H1 (cell line): ENCODE results near the gene PDIA5. TPM values are rescaled to one million over a fixed set of nuclear protein-coding genes. Genes with fewer than 3 reads are reported as not detected.
A peak's percentile ranks its signal among the peaks of the same experiment; 100 is the strongest.

Experiments used
- CTCF ChIA-PET: fragments of 300-600 bp; sonication (Branson Sonifier 250); formaldehyde crosslinking; loops from one replicate; lab custom pipeline; 2021; ENCODE audit not compliant: partially characterized antibody; lab: Charles Lee
- POLR2A ChIA-PET: fragments of 300-600 bp; sonication (Branson Sonifier 250); formaldehyde crosslinking; loops from one replicate; lab custom pipeline; 2021; ENCODE audit warnings: inconsistent platforms; ENCODE audit not compliant: partially characterized antibody; lab: Charles Lee
- DNase-seq, 2 experiments: peaks; one replicate each; pipeline versions ENCODE4 v3.0.0 to v3.0.0-alpha.2; 2010 to 2022; ENCODE audit warnings: low spot score in 2 of 2, low read depth in 1 of 2, mixed read lengths in 1 of 2
- FAIRE-seq: peaks from 2 replicates; lab custom pipeline; 2011; peaks lifted over from hg19 to GRCh38; lab: Jason Lieb, UNC
- H2AFZ ChIP-seq: 2 replicates; pipeline ENCODE4 v1.8.1; 2012; ENCODE audit warnings: low read length, inconsistent platforms
- H2AK5ac ChIP-seq: 2 replicates; pipeline ENCODE4 v1.6.1; 2013; ENCODE audit warnings: low read depth, low read length
- H2BK120ac ChIP-seq: replicated peaks from 2 replicates; pipeline ENCODE3; 2013; ENCODE audit warnings: low read depth, low read length, inconsistent platforms
- H2BK12ac ChIP-seq: 2 replicates; pipeline ENCODE4 v1.6.1; 2013; ENCODE audit warnings: low read depth, low read length
- H2BK15ac ChIP-seq: 2 replicates; pipeline ENCODE4 v1.6.1; 2013; ENCODE audit warnings: low read length
- H2BK20ac ChIP-seq: 2 replicates; pipeline ENCODE4 v1.6.1; 2013; ENCODE audit warnings: low read length
- H2BK5ac ChIP-seq: 2 replicates; pipeline ENCODE4 v1.6.1; 2013; ENCODE audit warnings: low read depth, low read length
- H3K14ac ChIP-seq: 2 replicates; pipeline ENCODE4 v1.6.1; 2013; ENCODE audit warnings: inconsistent platforms; ENCODE audit not compliant: insufficient read length
- H3K18ac ChIP-seq: 2 replicates; pipeline ENCODE4 v1.6.1; 2013; ENCODE audit warnings: low read length; ENCODE audit errors: extremely low read depth
- H3K23ac ChIP-seq: 2 replicates; pipeline ENCODE4 v1.6.1; 2013; ENCODE audit warnings: inconsistent platforms; ENCODE audit not compliant: insufficient read length
- H3K23me2 ChIP-seq: 2 replicates; pipeline ENCODE4 v1.6.1; 2013; ENCODE audit warnings: low read depth, low read length
- H3K27ac ChIP-seq: 2 replicates; pipeline ENCODE4 v1.6.1; 2011; ENCODE audit warnings: low read depth, low read length, inconsistent platforms
- H3K27me3 ChIP-seq, 4 experiments: replicated peaks in 1 of 4; 1 replicate in 1 of 4; 2 replicates in 3 of 4; pipeline versions ENCODE4 v1.6.1 to v1.8.1; 2011 to 2013; ENCODE audit warnings: low read length in 3 of 4, mild to moderate bottlenecking in 3 of 4, inconsistent platforms in 2 of 4, mixed read lengths in 2 of 4, moderate library complexity in 1 of 4; ENCODE audit not compliant: control insufficient read depth in 3 of 4, insufficient read depth in 3 of 4; ENCODE audit errors: extremely low read depth in 1 of 4
- H3K36me3 ChIP-seq, 4 experiments: 2 replicates each; pipeline versions ENCODE4 v1.6.1 to v1.8.1; 2011 to 2013; ENCODE audit warnings: mild to moderate bottlenecking in 4 of 4, low read length in 3 of 4, moderate library complexity in 2 of 4, control low read depth in 1 of 4, inconsistent platforms in 1 of 4; ENCODE audit not compliant: insufficient read depth in 4 of 4, control insufficient read depth in 2 of 4
- H3K4ac ChIP-seq: replicated peaks from 2 replicates; pipeline ENCODE3; 2013; ENCODE audit warnings: low read length, low read depth, mixed read lengths, inconsistent platforms; ENCODE audit not compliant: insufficient read length
- H3K4me1 ChIP-seq, 4 experiments: replicated peaks in 1 of 4; 1 replicate in 1 of 4; 2 replicates in 3 of 4; pipeline versions ENCODE4 v1.6.1 to v1.8.1; 2011 to 2013; ENCODE audit warnings: low read length in 3 of 4, inconsistent platforms in 2 of 4, mixed read lengths in 1 of 4; ENCODE audit not compliant: insufficient read depth in 4 of 4, control insufficient read depth in 3 of 4
- H3K4me2 ChIP-seq, 2 experiments: 2 replicates each; pipeline versions ENCODE4 v1.6.1 to v1.8.1; 2011 to 2013; ENCODE audit warnings: low read depth in 2 of 2, low read length in 2 of 2, control low read depth in 1 of 2, inconsistent platforms in 1 of 2, mild to moderate bottlenecking in 1 of 2; ENCODE audit not compliant: insufficient read depth in 1 of 2
- H3K4me3 ChIP-seq, 4 experiments: fragments of 200-600, 300-600 bp in 1 of 4; sonication (generic), shearing (Covaris generic), sonication (Bioruptor Twin) in 1 of 4; 2 replicates each; pipeline versions ENCODE4 v1.5.1 to v1.8.1; 2011 to 2016; ENCODE audit warnings: low read length in 4 of 4, low read depth in 3 of 4, control low read depth in 2 of 4, inconsistent platforms in 2 of 4, mild to moderate bottlenecking in 2 of 4, mixed read lengths in 1 of 4, moderate library complexity in 1 of 4; ENCODE audit not compliant: insufficient read depth in 2 of 4; ENCODE audit errors: extremely low read depth in 1 of 4
- H3K56ac ChIP-seq: replicated peaks from 2 replicates; pipeline ENCODE3; 2013; ENCODE audit warnings: low read depth, mild to moderate bottlenecking, mixed read lengths, low read length, inconsistent platforms; ENCODE audit not compliant: insufficient read length
- H3K79me1 ChIP-seq: 2 replicates; pipeline ENCODE4 v1.6.1; 2013; ENCODE audit warnings: low read depth, low read length, control low read depth
- H3K79me2 ChIP-seq, 2 experiments: 2 replicates each; pipeline versions ENCODE4 v1.6.1 to v1.8.1; 2012 to 2013; ENCODE audit warnings: low read length in 2 of 2, mild to moderate bottlenecking in 2 of 2, inconsistent platforms in 1 of 2; ENCODE audit not compliant: insufficient read depth in 2 of 2, control insufficient read depth in 1 of 2
- H3K9ac ChIP-seq, 4 experiments: replicated peaks in 1 of 4; 1 replicate in 1 of 4; 2 replicates in 3 of 4; pipeline versions ENCODE4 v1.6.1 to v1.8.1; 2011 to 2013; ENCODE audit warnings: low read depth in 3 of 4, low read length in 3 of 4, control low read depth in 2 of 4, mild to moderate bottlenecking in 2 of 4, moderate library complexity in 2 of 4, inconsistent platforms in 1 of 4; ENCODE audit errors: extremely low read depth in 1 of 4
- H3K9me3 ChIP-seq, 2 experiments: 2 replicates each; pipeline versions ENCODE4 v1.6.1 to v1.8.1; 2012 to 2013; ENCODE audit warnings: mild to moderate bottlenecking in 2 of 2, moderate library complexity in 2 of 2, control low read depth in 1 of 2, inconsistent platforms in 1 of 2, low read depth in 1 of 2, low read length in 1 of 2, mixed read lengths in 1 of 2; ENCODE audit not compliant: insufficient read depth in 2 of 2
- H4K20me1 ChIP-seq, 2 experiments: replicated peaks in 1 of 2; 2 replicates each; pipeline versions ENCODE3 to v1.8.1; 2011 to 2013; ENCODE audit warnings: inconsistent platforms in 2 of 2, low read length in 2 of 2, mild to moderate bottlenecking in 1 of 2; ENCODE audit not compliant: insufficient read depth in 2 of 2, control insufficient read depth in 1 of 2
- H4K5ac ChIP-seq: 2 replicates; pipeline ENCODE4 v1.6.1; 2013; ENCODE audit warnings: low read length, low read depth, mixed read lengths, inconsistent platforms; ENCODE audit not compliant: insufficient read length
- H4K8ac ChIP-seq: 2 replicates; pipeline ENCODE4 v1.8.0; 2013; ENCODE audit warnings: mild to moderate bottlenecking, moderate library complexity, low read length, inconsistent platforms; ENCODE audit not compliant: insufficient read depth; ENCODE audit errors: extremely low read depth
- H4K91ac ChIP-seq: replicated peaks from 2 replicates; pipeline ENCODE3; 2013; ENCODE audit warnings: low read length, mixed read lengths, inconsistent platforms; ENCODE audit not compliant: insufficient read length
- HDAC2 ChIP-seq, 2 experiments: fragments of 300-600 bp in 1 of 2; sonication (generic) in 1 of 2; IDR thresholded peaks; 2 replicates each; pipeline ENCODE4 v1.6.1; 2011 to 2012; ENCODE audit warnings: low read depth in 2 of 2, low read length in 2 of 2, mild to moderate bottlenecking in 2 of 2, moderate library complexity in 2 of 2, borderline replicate concordance in 1 of 2, inconsistent platforms in 1 of 2
- JUND ChIP-seq: IDR thresholded peaks from 2 replicates; pipeline ENCODE4 v1.6.1; 2011; ENCODE audit warnings: mild to moderate bottlenecking, improper control_type of control experiment, low read length
- KDM5A ChIP-seq: fragments of 200-600 bp; IDR thresholded peaks from 2 replicates; pipeline ENCODE4 v1.7.1; 2012; ENCODE audit warnings: mild to moderate bottlenecking, low read length, inconsistent platforms, mixed read lengths
- POLR2A ChIP-seq, 2 experiments: IDR thresholded peaks; 1 replicate in 1 of 2; 2 replicates in 1 of 2; pipeline ENCODE4 v1.6.1; 2011; ENCODE audit warnings: low read depth in 2 of 2, low read length in 2 of 2, mild to moderate bottlenecking in 2 of 2; ENCODE audit errors: control extremely low read depth in 1 of 2
- SP1 ChIP-seq: IDR thresholded peaks from 2 replicates; pipeline ENCODE4 v1.6.1; 2011; ENCODE audit warnings: low read depth, low read length
- TEAD4 ChIP-seq: IDR thresholded peaks from 2 replicates; pipeline ENCODE4 v1.6.1; 2012; ENCODE audit warnings: low read depth, low read length, inconsistent platforms, mixed read lengths
- whole genome bisulfite sequencing, 2 experiments: shearing (Covaris generic) in 1 of 2; methylation state at CpG; one replicate each; pipeline versions ENCODE4 v1.1.6 to v1.1.7; 2013 to 2015; ENCODE audit warnings: low lambda C conversion rate in 2 of 2, mixed read lengths in 2 of 2, inconsistent platforms in 1 of 2, low coverage in 1 of 2, missing lambda C conversion rate in 1 of 2; ENCODE audit not compliant: insufficient replicate concordance in 2 of 2, insufficient coverage in 1 of 2, insufficient read length in 1 of 2; ENCODE audit errors: extremely low coverage in 1 of 2, missing lambda C conversion rate in 1 of 2; 5-methylcytosine and 5-hydroxymethylcytosine counted together
- polyA plus RNA-seq, 7 experiments: library from polyadenylated mRNA; depleted of rRNA in 3 of 7; stranded (reverse) in 5 of 7; unstranded in 2 of 7; fragments of >200 nt in 5 of 7; fragments of 200-250 nt in 2 of 7; gene quantifications; 1 replicate in 5 of 7; 2 replicates in 1 of 7; 4 replicates in 1 of 7; pipeline versions ENCODE4 v1.2.1 to v1.2.3, GENCODE V29; 2011 to 2013; ENCODE audit warnings: missing spikeins in 2 of 7, mixed read lengths in 2 of 7
- total RNA-seq: library from RNA; stranded (reverse); fragmentation: NEBNext Ultra II Directional; extraction: Animal tissue kit (Norgen Biotek cat#: 25700); gene quantifications from 2 replicates; pipeline ENCODE4 v1.2.1, GENCODE V29; 2021
- TF ChIP-seq, protein P1 (sequence below): IDR thresholded peaks from 2 replicates; pipeline ENCODE4 v1.6.1; 2011; ENCODE audit warnings: low read length, improper control_type of control experiment

Gene PDIA5
- total and polyA plus RNA-seq, 2 of the 8 experiments (the other 6 are each of a cell fraction or from before 2014, with no cell fraction given), result 18.2 to 32.8 TPM

DNA sequence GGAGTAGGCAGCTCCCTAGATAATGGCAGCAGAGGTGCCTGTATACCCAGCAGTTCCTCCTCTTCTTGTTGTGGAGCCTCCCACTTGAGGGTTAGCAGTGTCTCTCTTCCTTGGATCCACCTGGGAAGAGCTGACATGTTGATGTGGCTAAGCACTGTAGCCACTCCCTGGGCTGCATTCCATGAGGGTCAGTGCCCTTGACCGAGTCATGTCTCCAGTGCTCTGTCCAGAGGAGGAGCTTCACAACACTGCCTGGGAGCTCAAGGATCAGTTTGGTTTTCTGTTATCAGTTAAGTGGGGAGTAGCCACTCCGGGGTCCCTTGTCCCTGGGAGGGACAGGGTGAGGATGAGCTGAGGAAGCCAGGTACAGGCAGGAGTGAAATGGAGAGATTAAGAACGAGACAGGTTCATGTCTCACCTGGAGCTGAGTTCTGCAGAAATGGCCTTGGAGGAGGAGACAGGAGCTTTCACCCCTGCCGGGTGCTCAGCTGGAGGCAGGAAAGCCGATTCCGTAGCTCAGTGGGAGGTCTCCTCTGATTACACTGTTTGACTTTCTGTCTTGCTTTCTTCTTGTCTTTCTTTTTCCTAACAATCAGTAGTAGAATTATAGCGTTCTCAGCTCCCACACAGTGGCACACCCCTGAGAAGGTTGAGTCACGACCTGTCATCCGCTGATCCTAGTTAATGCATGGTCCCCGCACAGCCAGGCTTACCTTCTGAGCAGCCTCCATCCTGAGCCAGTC, 77.0 kb downstream of the PDIA5 start:
- Histone ChIP-seq H2BK120ac (no peak overlapping the region), H3K9me3 (no peaks in the 10 kb centered on the region), H3K56ac (no peak overlapping the region), H3K9ac (no peak overlapping the region), H2AK5ac (no peak overlapping the region), H3K79me1 (no peaks in the 10 kb centered on the region), H2BK5ac (0 out of 2 replicates have a peak overlapping the region, but pooled peaks have one; percentile 18), H4K5ac (no peak overlapping the region), H2BK15ac (no peak overlapping the region), H3K14ac (no peak overlapping the region), H3K27ac (no peak overlapping the region), H3K18ac (no peak overlapping the region), H2BK20ac (no peak overlapping the region), H3K4me3 (no peak overlapping the region), H3K79me2 (no peaks in the 10 kb centered on the region), H4K91ac (no peak overlapping the region), H2BK12ac (no peak overlapping the region), H3K23me2 (no peaks in the 10 kb centered on the region), H3K36me3 (peaks cover 8 to 15% (median 14%) of the 10 kb centered on the region in 4 experiments), H3K27me3 (no peaks in the 10 kb centered on the region), H4K8ac (no peak overlapping the region), H3K4me2 (peak overlapping the region; percentile 28 to 42), H3K23ac (no peak overlapping the region), H4K20me1 (peaks cover 2 to 3% of the 10 kb centered on the region in 2 experiments), H2AFZ (no peak overlapping the region), H3K4me1 (peaks cover 3 to 7% (median 6%) of the 10 kb centered on the region in 4 experiments; a peak in 5 of 7 replicates), H3K4ac (no peak overlapping the region)
- DNase-seq (peak in 1 of 2 experiments; percentile 38), FAIRE-seq (peak; percentile 66)
- TF ChIP-seq KDM5A (no peak), POLR2A (IDR thresholded peaks at IDR 0.05; ENCODE audit: control extremely low read depth in 1 of 2, low read depth in 2 of 2, low read length in 2 of 2) (no peak), HDAC2 (IDR thresholded peaks at IDR 0.05; ENCODE audit: borderline replicate concordance in 1 of 2, low read depth in 2 of 2, low read length in 2 of 2) (peak; percentile 65 to 90; a peak in 2 of 4 replicates), TEAD4 (0 out of 2 replicates have a peak, but pooled peaks have one; percentile 35), SP1 (0 out of 2 replicates have a peak, but pooled peaks have one; percentile 11), JUND (peak; percentile 39; the same call in 1 of the 2 replicates)
- TF ChIP-seq, protein P1, sequence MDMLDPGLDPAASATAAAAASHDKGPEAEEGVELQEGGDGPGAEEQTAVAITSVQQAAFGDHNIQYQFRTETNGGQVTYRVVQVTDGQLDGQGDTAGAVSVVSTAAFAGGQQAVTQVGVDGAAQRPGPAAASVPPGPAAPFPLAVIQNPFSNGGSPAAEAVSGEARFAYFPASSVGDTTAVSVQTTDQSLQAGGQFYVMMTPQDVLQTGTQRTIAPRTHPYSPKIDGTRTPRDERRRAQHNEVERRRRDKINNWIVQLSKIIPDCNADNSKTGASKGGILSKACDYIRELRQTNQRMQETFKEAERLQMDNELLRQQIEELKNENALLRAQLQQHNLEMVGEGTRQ, result no peak
- ChIA-PET CTCF (interaction anchor here (0.7 to 2.2 kb wide), 10 partner anchors 11 to 389 kb away, joined by 3 to 9 read pairs (median 4); no protein-coding TSS in a partner anchor), POLR2A (interaction anchor here (0.8 to 1.6 kb wide), 4 partner anchors 11 to 75 kb away, joined by 3 to 5 read pairs (median 3); partner anchors contain the start of gene SEC22A)
- 43% methylated on average over 10 of the region's 10 CpGs; no CpG with 5 or more reads in 1 of the 2 experiments for WGBS, 2 experiments
